Upper lobe of left lung (tissue), 4 donors: ENCODE data around the gene AFF3.

Experiments
- CTCF ChIP-seq, 6 experiments: fragments of 450-650 bp in 4 of 6; fragments of 200-600 bp in 2 of 6; sonication (generic) in 2 of 6; IDR thresholded peaks; one replicate each; pipeline ENCODE4 v1.5.1; 2016 to 2019; ENCODE audit warnings: antibody characterized with exemption in 6 of 6
- POLR2AphosphoS5 ChIP-seq, 2 donors: sonication (generic); formaldehyde crosslinking; IDR thresholded peaks; one replicate each; pipeline ENCODE4 v1.5.1; 2017; ENCODE audit warnings: antibody characterized with exemption in 2 of 2

GRCh38 chr2:100018341-100019193 is 123.8 kb downstream of the AFF3 start:
- TF ChIP-seq POLR2AphosphoS5 (IDR thresholded peaks at IDR 0.05) (no peak), CTCF (IDR thresholded peaks at IDR 0.05) (no peak)
